Type B pancreatic cell (in vitro differentiated cells): ENCODE measurements around the gene MUS81. TPM values are rescaled to one million over a fixed set of nuclear protein-coding genes. Genes with fewer than 3 reads are reported as not detected.
A peak's percentile ranks its signal among the peaks of the same experiment; 100 is the strongest.

Source experiments
- DNase-seq: peaks from one replicate; pipeline ENCODE4 v3.0.0; 2021; ENCODE audit warnings: mixed read lengths; ENCODE audit not compliant: unreplicated experiment; ENCODE audit errors: extremely low spot score
- H3K27ac Mint-ChIP-seq: 2 replicates; pipeline ENCODE4 v1.8.0; 2021; ENCODE audit warnings: mild to moderate bottlenecking, mixed read lengths
- H3K27me3 Mint-ChIP-seq: 2 replicates; pipeline ENCODE4 v1.8.0; 2021; ENCODE audit warnings: mixed read lengths
- H3K36me3 Mint-ChIP-seq: 2 replicates; pipeline ENCODE4 v1.8.0; 2021; ENCODE audit warnings: mixed read lengths
- H3K4me1 Mint-ChIP-seq: one replicate; pipeline ENCODE4 v1.8.0; 2021; ENCODE audit warnings: mixed read lengths; ENCODE audit not compliant: unreplicated experiment
- H3K4me3 Mint-ChIP-seq: 2 replicates; pipeline ENCODE4 v1.8.0; 2021; ENCODE audit warnings: mild to moderate bottlenecking, mixed read lengths
- H3K9me3 Mint-ChIP-seq: 2 replicates; pipeline ENCODE4 v1.8.0; 2021; ENCODE audit warnings: mixed read lengths
- total RNA-seq: library from RNA; stranded (reverse); gene quantifications from 2 replicates; pipeline ENCODE4 v1.2.1, GENCODE V29; 2021; ENCODE audit warnings: low replicate concordance
- TF ChIP-seq, protein P1 (sequence below): fragments of 200-600 bp; sonication (generic); conservative IDR thresholded peaks from 2 replicates; pipeline ENCODE4 v1.5.0; 2021; ENCODE audit warnings: antibody characterized with exemption, mild to moderate bottlenecking

MUS81 gene
- total RNA-seq, 1 donor from 2014 or later: 67.9 TPM

DNA sequence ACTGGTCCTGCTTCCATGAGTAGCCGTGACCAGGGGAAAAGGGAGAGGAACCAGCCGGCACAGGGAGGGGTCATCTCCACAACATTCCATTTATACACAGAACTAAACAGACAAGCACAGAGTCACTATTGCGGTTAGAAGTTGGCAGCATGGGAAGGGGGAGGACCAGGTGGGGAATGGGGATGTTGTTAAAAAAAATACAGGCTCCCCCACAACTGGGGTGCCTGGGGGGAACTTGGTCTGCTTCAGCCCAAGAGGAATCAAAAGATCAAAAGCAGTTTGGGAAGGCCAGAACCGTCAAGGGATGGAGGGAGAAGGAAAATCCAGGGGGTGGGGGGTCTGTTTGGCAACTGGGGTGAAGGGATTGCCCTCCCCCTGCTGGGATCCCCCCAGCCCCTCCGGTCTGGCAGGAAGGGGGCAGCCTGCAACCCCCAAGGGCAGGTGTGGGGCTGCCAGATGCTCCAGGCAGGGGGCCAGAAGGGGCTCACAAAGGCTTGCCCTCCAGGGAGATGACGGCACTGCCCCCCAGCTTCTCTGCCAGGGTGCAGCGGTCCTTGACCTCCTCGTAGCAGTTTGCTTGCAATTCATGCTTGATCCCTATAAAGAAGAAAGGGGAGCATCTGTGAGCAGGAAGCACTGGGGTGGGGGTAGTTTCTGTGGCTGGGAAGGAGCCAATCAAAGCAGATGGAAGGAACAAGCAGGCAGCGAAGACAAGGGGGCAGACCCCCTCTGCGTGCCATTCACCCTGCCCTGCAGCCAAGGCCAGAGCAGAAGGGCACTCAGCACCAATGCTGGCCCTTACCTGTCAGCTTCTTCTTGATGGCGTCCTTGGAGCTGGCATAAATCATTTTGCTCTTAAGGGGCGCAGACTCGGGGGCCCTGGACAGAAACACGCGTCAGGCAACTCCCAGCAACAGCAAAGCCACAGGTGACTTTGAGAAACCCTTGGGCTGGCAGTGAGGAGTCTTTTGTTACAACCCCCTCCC is 5.1 kb upstream of the MUS81 start:
- Mint-ChIP-seq H3K9me3 (no peaks in the 10 kb centered on the region), H3K4me3 (peak overlapping the region; percentile 93), H3K27ac (peak overlapping the region; percentile 86), H3K36me3 (peaks cover 38% of the 10 kb centered on the region), H3K4me1 (peaks cover 20% of the 10 kb centered on the region), H3K27me3 (peaks cover 3% of the 10 kb centered on the region)
- DNase-seq: no peak
- TF ChIP-seq, protein P1, sequence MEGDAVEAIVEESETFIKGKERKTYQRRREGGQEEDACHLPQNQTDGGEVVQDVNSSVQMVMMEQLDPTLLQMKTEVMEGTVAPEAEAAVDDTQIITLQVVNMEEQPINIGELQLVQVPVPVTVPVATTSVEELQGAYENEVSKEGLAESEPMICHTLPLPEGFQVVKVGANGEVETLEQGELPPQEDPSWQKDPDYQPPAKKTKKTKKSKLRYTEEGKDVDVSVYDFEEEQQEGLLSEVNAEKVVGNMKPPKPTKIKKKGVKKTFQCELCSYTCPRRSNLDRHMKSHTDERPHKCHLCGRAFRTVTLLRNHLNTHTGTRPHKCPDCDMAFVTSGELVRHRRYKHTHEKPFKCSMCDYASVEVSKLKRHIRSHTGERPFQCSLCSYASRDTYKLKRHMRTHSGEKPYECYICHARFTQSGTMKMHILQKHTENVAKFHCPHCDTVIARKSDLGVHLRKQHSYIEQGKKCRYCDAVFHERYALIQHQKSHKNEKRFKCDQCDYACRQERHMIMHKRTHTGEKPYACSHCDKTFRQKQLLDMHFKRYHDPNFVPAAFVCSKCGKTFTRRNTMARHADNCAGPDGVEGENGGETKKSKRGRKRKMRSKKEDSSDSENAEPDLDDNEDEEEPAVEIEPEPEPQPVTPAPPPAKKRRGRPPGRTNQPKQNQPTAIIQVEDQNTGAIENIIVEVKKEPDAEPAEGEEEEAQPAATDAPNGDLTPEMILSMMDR: no peak

DNA sequence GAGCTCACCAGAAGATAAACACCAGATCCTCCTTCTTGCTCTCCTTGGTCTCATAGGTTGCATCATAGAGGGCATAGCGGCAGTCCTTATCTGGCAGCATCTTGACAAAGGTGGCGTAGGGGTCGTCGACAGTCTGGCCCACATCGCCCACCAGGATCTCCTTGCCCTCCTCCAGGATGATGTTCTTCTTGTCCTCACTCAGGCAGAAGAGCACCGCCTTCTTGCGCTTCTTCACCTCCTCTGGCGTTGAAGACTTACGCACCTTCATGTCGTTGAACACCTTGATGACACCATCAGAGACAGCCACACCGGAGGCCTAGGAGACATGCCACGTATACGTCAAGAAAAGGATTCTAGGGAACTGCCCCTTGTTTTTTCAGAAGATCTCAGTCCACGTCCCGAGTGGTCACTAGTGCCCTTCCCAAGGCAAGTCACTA is 4.3 kb upstream of the MUS81 start:
- H3K4me1 Mint-ChIP-seq: peaks cover 20% of the 10 kb centered on the region
- no peaks in the 10 kb centered on the region for H3K9me3 Mint-ChIP-seq
- no peak for DNase-seq
- peaks cover 38% of the 10 kb centered on the region for H3K36me3 Mint-ChIP-seq
- H3K4me3 Mint-ChIP-seq: peak overlapping the region; percentile 93
- TF ChIP-seq, protein P1: no peak
- H3K27ac Mint-ChIP-seq: peak overlapping the region; percentile 84
- peaks cover 3% of the 10 kb centered on the region for H3K27me3 Mint-ChIP-seq

DNA sequence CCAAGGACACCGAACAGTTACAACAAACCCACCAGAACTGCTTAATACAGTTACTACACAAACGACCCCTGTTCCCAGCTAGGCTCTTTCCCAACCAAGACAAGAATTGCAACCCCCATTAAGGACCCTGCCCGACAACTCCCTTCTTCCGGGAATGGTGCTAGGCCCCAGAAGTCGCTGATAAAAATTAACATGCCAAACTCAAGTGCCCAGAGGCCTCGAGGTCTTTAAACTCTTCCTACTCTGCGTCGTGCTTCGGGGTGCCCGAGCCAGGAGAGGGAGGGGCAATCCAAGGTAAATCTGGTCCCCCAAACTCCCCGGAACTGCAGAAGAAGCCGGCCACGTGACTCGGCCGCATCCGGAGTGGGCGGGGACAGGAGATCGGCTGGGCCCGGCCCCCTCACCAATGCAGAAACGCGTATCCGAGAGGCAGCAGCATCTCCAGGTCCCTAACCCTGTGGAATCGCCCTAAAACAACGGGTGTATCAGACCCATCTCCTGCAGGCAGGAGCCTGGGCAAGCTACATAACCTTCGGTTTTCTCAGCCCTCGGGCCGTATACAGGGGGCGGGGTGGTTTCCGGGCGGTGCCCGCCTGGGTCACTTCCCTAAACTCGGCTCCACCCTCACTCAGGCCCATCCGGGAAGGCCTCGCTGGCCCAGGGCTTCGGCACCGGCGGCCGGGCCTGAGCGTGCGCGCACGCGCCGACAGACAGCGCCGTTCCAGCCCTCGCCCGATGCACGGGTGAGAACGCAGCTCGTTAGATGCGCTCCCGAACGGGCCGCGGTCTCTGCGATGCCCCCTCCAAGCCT is 3.3 kb upstream of the MUS81 start:
- Mint-ChIP-seq H3K27me3 (peaks cover 3% of the 10 kb centered on the region), H3K4me1 (peaks cover 27% of the 10 kb centered on the region), H3K27ac (peak overlapping the region; percentile 84), H3K36me3 (peaks cover 32% of the 10 kb centered on the region), H3K9me3 (no peaks in the 10 kb centered on the region), H3K4me3 (peak overlapping the region; percentile 93)
- no peak for DNase-seq
- TF ChIP-seq, protein P1: no peak

DNA sequence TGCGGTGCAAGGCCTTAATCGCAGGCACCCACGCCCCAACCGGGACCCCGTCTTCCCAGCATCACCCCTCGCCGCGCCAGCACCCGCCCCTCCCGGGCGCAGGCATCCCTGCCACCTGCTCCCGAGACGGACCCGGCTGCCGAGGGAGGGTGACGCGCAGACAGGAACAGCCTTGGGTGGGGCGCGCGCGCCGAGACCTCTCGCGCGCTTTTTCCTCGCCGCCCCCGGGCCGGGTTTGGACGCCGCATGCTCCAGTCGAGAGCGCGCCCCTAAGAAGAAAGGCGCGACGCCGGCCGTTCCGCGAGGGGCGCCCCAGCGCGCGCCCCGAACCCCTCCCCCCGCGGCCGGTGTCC is 2.8 kb upstream of the MUS81 start:
- peaks cover 24% of the 10 kb centered on the region for H3K4me1 Mint-ChIP-seq
- no peaks in the 10 kb centered on the region for H3K9me3 Mint-ChIP-seq
- no peak for DNase-seq
- H3K27me3 Mint-ChIP-seq: no peaks in the 10 kb centered on the region
- H3K36me3 Mint-ChIP-seq: peaks cover 28% of the 10 kb centered on the region
- TF ChIP-seq, protein P1: peak; percentile 27
- no peak overlapping the region for H3K27ac Mint-ChIP-seq
- peak overlapping the region; percentile 93 for H3K4me3 Mint-ChIP-seq

DNA sequence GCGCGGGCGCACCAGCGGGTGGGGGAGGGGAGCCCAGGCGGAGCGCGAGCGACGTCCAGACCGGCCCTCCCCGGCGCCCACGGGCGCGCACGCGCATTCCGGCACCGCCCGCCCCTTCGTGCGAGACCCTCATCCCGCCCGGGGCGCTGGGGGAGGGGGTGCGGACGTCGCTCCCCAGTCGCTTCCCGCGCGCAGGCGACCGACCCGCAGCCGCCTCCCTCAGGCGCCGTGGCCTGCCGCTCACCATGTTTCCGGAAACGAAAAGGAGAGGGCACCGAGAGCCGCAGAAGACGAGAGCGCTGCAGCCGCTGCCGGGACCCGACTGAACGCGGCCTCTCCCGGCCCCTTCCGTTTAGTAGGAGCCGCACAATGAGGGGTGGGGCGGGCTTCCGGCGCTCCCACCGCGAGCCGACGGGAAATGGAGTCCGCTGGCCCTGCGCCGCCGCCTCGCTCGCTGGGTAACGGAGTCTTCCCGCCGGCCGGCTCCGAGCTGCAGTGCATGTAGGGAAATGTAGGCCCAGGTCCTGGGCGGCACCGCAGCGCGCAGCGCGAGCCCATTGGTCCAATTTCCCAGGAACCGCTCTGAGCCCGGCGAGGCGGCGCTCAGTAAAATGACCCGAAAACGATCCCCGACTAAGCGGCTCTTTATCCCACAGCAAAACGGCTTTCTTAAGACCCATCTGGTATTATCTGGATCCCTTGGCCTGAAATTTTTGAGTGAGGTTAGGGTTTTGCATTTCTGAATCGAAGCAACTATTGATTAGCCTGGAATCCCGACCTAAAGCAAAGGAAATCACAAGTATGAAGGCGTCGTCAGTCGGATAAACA is 2.2 kb upstream of the MUS81 start, which contains the start of gene CFL1:
CFL1 (minus strand) TSS at position 328 of the 828 bp plus-strand sequence; CDS start at position 247, 81 bp downstream.
- TF ChIP-seq, protein P1: no peak
- Mint-ChIP-seq H3K27ac (peak within 1 kb of the TSS; percentile 97), H3K4me3 (peak within 1 kb of the TSS; percentile 93), H3K9me3 (no peaks in the 10 kb centered on the region), H3K27me3 (no peaks in the 10 kb centered on the region), H3K4me1 (peaks cover 30% of the 10 kb centered on the region), H3K36me3 (peaks cover 32% of the 10 kb centered on the region)
- DNase-seq: peak; percentile 99
